ENCODE measurements around the gene TIMM44.

The TIMM44 gene

GRCh38 chr19:7943444-7944176 is at the start of gene TIMM44:
Gene TIMM44, minus strand, starts transcription at chr19:7943666. Its CDS starts 15 bp downstream, at chr19:7943651.
- peak within 1 kb of the TSS; percentile 99 for H3K4me3 ChIP-seq (ENCODE audit: low read depth, low read length)
- peak; percentile 100 for DNase-seq (ENCODE audit: low read depth)
- TF ChIP-seq POLR2A (IDR thresholded peaks at IDR 0.05; ENCODE audit: extremely low read depth, insufficient read length) = peak; percentile 97
- TF ChIP-seq MAX (IDR thresholded peaks at IDR 0.05; ENCODE audit: low read depth, low read length) = peak; percentile 98
- peak; percentile 94; the same call in 1 of the 2 replicates for TF ChIP-seq MYC (IDR thresholded peaks at IDR 0.05; ENCODE audit: low read depth, low read length)
- TF ChIP-seq, protein P1, sequence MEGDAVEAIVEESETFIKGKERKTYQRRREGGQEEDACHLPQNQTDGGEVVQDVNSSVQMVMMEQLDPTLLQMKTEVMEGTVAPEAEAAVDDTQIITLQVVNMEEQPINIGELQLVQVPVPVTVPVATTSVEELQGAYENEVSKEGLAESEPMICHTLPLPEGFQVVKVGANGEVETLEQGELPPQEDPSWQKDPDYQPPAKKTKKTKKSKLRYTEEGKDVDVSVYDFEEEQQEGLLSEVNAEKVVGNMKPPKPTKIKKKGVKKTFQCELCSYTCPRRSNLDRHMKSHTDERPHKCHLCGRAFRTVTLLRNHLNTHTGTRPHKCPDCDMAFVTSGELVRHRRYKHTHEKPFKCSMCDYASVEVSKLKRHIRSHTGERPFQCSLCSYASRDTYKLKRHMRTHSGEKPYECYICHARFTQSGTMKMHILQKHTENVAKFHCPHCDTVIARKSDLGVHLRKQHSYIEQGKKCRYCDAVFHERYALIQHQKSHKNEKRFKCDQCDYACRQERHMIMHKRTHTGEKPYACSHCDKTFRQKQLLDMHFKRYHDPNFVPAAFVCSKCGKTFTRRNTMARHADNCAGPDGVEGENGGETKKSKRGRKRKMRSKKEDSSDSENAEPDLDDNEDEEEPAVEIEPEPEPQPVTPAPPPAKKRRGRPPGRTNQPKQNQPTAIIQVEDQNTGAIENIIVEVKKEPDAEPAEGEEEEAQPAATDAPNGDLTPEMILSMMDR (IDR thresholded peaks at IDR 0.05; ENCODE audit: low read depth, low read length) = no peak

DNA sequence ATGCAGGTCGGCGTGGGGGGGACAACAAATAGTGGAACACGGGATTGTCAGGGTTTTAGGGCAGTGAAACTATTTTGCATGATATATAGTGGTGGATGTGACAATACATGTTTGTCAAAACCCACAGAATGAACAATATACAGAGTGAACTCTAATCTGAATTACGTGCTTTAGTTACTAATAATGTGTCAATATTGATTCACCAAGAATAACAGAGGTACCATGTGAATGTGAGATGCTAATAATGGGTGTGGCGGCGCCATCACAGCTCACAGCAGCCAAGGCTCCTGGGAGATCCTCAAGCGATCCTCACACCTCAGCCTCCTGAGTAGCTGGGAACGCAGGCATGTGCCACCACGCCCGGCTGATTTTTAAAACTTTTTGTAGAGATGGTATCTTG is 49.1 kb upstream of the TIMM44 start:
- no peak overlapping the region for H3K4me3 ChIP-seq (ENCODE audit: low read depth, low read length)
- TF ChIP-seq POLR2A (IDR thresholded peaks at IDR 0.05; ENCODE audit: extremely low read depth, insufficient read length) (no peak), MAX (IDR thresholded peaks at IDR 0.05; ENCODE audit: low read depth, low read length) (no peak), MYC (IDR thresholded peaks at IDR 0.05; ENCODE audit: low read depth, low read length) (no peak)
- TF ChIP-seq, protein P1 (IDR thresholded peaks at IDR 0.05; ENCODE audit: low read depth, low read length) = no peak
- DNase-seq (ENCODE audit: low read depth) = no peak

DNA sequence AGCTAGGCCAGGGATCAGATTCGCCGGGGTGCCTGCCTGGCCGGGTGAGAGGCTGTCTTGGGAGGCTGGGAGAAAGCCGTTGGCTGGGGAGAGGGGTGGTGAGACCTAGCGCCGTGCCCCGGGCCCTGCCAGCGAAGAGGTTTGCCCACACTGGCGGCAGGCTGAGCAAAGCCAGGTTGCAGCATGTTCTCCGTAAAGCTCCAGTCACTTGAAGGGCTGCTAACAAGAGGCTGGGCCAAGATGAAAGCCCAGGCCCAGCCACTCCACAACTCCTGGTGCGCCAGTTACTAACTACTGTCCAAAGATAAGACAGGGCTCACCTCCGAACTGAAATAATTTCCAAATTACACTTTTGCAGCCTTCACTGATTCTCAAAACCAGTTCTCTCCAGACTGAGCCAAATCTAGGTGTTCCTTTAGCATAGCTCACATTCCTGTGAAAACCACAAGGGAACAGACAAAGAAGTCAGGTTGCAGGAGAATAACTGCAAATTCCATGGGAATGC is 45.7 kb upstream of the TIMM44 start:
- H3K4me3 ChIP-seq (ENCODE audit: low read depth, low read length) = no peak overlapping the region
- no peak for DNase-seq (ENCODE audit: low read depth)
- TF ChIP-seq, protein P1 (IDR thresholded peaks at IDR 0.05; ENCODE audit: low read depth, low read length) = no peak
- no peak for TF ChIP-seq MAX (IDR thresholded peaks at IDR 0.05; ENCODE audit: low read depth, low read length)
- no peak for TF ChIP-seq MYC (IDR thresholded peaks at IDR 0.05; ENCODE audit: low read depth, low read length)
- TF ChIP-seq POLR2A (IDR thresholded peaks at IDR 0.05; ENCODE audit: extremely low read depth, insufficient read length) = no peak

- TF ChIP-seq, protein P1 (IDR thresholded peaks at IDR 0.05; ENCODE audit: low read depth, low read length) = no peak
- no peak for TF ChIP-seq MYC (IDR thresholded peaks at IDR 0.05; ENCODE audit: low read depth, low read length)
- TF ChIP-seq MAX (IDR thresholded peaks at IDR 0.05; ENCODE audit: low read depth, low read length) = no peak
- TF ChIP-seq POLR2A (IDR thresholded peaks at IDR 0.05; ENCODE audit: extremely low read depth, insufficient read length) = no peak
- no peak overlapping the region for H3K4me3 ChIP-seq (ENCODE audit: low read depth, low read length)
- no peak for DNase-seq (ENCODE audit: low read depth)
Measured at GRCh38 chr19:7988307-7988706, 44.8 kb upstream of the TIMM44 start.

DNA sequence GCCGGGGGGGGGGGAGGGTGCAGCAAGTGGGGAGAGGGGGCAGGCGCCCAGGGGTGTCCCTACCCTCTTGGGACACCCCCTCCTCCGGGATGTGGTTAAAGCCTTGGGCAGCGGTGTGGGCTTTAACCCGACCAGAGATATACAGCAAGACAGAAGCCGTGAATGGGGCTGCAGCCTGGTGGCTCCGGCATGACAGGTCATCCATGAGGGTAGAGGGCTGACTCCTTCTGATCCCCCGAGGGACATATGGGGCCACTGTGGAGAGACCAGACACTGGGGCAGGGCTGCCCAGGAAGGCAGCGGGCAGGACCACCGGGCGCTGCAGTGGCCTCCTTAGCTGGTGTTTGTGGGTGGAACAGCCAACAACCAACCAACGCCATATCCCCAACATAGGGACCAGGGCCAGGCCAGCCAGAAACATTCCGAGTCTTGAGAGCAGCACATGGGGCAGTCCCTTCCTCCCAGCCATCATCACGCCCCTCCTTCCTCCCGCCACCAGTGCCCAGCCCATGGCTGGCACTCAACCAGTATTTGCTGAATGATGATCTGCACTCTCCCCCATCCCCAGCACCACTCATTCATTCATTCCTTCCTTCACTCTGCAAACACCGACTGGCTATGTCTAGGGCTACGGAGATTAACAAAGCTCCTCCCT is 43.8 kb upstream of the TIMM44 start:
- TF ChIP-seq POLR2A (IDR thresholded peaks at IDR 0.05; ENCODE audit: extremely low read depth, insufficient read length) = no peak
- TF ChIP-seq MYC (IDR thresholded peaks at IDR 0.05; ENCODE audit: low read depth, low read length) = no peak
- TF ChIP-seq, protein P1 (IDR thresholded peaks at IDR 0.05; ENCODE audit: low read depth, low read length) = no peak
- no peak for TF ChIP-seq MAX (IDR thresholded peaks at IDR 0.05; ENCODE audit: low read depth, low read length)
- H3K4me3 ChIP-seq (ENCODE audit: low read depth, low read length) = no peak overlapping the region
- no peak for DNase-seq (ENCODE audit: low read depth)
